HG03457 (cell line): ENCODE data around the gene CYTH3.
"Not testable (repeated sequence)": the region's sequence is repeated elsewhere in the genome, so short reads cannot be mapped to it uniquely, and the experiment has no call there.

Source experiments
- ATAC-seq: cut with Tn5 transposase; IDR thresholded peaks from one replicate; pipeline ENCODE4 v1.9.1; 2021; ENCODE audit warnings: moderate number of reproducible peaks; ENCODE audit not compliant: unreplicated experiment

CYTH3 gene

DNA sequence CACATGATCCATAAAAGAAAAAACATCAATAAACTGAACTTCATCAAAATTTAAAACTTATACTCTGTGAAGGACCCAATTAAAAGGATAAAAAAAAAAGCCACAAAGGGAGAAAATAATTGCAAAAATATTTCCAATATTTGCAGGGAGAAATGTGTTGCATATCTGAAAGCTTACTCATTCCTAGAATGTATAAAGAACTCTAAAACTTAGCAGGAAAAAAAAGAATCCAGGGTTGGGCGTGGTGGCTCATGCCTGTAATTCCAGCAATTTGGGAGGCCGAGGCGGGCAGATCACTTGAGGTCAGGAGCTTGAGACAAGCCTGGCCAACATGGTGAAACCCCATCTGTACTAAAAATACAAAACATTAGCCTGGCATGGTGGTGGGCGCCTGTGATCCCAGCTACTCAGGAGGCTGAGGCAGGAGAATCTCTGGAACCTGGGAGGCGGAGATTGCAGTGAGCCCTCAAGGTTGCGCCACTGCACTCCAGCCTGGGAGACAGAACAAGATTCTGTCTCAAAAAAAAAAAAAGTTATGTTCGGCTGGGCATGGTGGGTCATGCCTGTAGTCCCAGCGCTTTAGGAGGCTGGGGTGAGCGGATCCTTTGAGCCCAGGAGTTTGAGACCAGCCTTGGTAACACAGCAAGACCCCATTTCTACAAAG is 11.1 kb upstream of the CYTH3 start:
- not testable (repeated sequence) for ATAC-seq

DNA sequence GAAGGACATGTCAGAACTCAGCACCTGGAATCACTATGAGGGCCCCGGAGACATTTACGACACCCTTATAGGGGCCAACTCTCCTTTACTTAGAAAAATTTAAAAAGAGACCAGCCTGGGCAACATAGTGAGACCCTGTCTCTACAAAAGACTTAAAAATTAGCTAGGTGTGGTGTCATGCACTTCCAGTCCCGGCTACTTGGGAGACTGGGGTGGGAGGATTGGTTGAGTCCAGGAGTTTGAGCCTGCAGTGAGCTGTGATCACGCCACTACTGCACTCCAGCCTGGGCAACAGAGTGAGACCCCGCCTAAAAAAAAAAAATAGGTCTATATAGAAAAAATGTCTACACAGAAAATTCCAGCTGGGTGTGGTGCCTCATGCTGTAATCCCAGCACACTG is 7.5 kb upstream of the CYTH3 start:
- ATAC-seq, result no peak

DNA sequence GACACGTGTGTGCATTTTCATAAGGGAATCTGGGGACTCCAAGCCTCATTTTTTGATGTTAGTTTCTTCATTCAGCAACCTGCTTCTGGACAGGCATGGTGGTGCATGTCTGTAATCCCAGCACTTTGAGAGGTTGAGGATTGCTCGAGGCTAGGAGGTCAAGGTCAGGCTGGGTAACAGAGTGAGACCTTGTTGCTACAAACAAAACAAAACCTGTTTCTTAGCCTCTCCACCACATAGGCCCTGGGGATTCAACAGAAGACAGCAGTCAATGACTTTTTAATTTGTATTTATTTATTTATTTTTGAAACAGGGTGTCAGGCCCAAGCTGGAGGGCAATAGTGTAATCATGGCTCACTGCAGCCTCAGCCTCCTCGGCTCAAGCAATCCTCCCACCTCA is 6.9 kb upstream of the CYTH3 start:
- no peak for ATAC-seq

DNA sequence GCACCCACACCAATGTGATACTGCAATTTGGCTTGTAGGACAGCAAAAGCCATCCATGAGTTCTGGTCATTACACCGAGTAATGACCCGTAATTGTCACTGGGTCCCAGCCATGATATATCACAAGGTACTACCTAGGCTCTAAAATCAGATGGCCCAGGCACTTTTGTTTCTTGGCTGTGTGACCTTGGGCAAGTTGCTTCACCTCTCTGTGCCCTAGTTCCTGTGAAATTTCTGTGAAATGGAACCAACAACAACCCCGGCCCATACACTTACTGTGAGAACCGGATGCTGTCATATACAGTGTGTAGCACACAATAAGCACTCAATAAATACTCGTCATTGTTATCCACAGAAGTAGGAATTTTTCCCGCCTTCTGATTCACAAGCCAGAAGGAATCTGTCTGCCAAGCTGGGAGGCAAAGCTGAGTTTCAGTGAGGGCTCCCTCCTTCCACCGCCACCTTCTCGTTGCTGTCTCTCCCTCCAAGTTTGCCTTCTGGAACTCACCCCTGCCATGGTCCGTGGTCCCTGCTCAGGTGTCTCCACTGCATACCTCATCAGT is 6.4 kb upstream of the CYTH3 start:
- no peak for ATAC-seq

DNA sequence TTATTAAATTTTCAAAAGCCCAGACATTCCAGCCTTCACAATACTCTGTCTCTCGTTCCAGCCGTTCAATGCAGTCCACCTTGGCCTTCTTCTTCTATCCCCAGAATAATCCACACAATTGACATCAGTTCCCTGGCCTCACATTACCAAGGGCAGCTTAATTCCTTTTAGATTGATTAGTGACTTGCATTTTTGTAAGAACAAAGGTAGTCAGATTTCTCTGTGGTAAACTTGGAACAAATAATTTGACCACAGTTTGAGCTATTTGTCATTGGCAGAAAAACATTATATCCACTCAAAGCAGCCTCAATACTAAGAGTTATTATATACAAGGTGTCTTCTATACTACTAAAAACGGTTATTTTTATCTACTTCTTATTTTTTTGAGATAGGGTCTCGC is 5.1 kb upstream of the CYTH3 start:
- ATAC-seq, result no peak

GRCh38 chr7:6276911-6277408 is 4.5 kb upstream of the CYTH3 start:
- ATAC-seq, result no peak

GRCh38 chr7:6274743-6275142 is 2.3 kb upstream of the CYTH3 start:
- no peak for ATAC-seq

DNA sequence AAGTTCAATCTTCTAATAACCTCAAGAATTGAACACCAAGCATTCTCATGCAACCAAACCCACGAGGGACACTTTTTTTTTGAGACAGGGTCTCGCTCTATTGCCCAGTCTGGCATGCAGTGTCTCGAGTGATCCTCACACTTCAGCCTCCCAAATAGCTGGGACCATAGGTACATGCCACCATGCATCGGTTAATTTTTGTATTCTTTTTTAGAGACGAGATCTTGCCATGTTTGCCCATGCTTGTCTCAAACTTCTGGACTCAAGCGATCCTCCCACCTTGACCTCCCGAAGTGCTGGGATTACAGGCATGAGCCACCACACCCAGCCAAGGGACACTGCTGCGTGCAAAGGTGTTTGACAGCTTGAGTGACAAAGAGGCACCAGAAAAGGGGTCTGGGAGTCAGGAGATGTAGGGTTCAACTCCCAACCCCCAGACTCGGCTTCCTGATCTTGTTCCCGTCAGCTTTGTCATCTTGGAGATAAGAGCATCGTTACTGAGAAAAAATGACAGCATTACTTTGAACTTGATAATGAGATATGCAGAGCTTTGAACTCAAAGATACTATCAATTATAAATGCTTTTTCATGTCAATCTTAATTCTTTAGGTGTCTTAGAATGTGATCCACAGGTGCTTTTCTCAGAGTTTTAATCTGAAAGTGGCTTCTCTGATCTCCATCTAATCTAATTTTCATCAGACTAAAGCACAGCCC is 1.6 kb upstream of the CYTH3 start:
- ATAC-seq, result no peak

- ATAC-seq, result no peak
These were observed 985 bp upstream of the CYTH3 start for GRCh38 chr7:6273380-6273837.

DNA sequence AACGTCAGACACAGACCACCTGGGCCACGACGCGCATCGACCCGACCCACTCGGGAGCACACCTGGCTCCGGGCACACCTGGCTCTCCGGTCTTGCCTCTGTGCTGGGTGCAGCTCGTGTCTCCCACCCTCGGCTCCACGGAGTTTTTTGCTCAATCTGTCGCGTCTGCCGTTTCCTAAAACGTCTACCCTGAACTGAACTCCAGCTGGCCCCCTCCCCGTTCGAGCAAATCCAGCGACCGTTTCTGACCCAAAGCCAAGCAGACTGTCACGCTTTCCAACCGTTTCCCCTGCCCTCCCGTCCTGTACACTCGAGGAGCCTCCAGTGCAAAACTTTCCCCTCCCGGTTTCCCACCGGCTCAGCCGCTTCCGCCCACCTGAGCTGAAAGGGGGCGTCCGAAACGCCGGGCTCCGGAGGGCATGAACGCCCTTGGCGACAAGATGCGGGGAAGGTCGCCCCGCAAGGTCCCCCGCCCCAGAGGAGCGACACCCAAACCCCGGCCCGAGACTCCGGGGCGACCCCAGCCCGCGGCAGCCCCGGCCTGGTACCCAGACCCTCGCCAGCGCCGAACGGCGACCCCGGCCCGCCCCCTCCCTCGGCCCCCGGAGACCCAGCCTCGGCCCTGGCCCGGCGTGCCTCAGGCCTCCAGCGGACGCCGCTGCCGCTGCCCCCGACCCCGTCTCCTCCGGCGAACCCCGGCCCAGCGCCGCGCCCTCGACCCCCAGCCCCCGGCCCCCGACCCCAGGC is 557 bp downstream of the CYTH3 start:
- ATAC-seq, result no peak

DNA sequence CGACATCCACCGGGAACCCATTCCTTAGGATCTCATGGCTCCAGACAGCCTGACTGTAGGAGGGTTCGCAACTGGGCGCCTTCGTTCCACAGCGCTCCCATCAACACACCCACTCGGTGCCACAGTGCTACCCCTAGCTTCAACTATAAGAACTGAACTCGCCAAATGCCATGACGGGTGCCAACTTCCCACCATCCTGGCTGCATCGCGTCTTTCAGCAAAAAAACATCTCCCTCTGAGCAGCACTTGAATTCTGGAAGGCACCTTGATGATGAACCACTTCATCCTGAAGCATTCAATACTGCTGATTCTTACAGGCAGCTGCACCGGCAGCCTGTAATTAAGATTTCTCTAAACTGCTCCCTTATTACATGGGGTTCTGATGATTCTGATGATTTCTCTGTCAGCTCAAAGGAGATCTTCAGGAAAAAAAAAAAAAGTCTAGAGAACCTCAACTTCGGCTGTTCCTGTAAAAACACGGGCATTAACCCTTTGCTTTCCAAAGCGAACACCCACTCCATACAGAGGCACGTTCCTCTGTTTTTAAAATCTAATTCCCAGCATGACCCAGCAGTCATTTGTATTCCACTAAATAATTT is 1.3 kb downstream of the CYTH3 start:
- no peak for ATAC-seq

- ATAC-seq, result no peak
These were observed 2.9 kb downstream of the CYTH3 start for GRCh38 chr7:6269527-6269926.

DNA sequence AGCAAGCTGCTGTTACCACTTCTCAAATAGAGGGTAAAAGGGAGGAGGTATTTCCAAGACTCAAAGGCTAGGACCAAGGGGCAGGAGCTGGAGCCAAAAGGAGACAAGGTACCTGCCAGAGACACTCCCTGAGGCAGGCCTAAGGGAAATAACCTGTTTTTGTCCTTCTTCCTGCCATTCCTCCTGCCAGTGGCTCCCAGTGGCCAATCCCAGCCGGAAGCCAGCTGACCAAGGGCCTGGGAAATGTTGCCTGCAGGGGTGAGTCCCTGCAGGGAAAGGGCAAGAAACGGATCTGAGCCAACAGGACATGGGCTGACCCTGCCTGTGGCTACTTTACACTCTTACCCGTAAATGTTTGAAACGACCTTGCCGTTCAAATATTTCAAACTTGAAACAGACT is 3.5 kb downstream of the CYTH3 start:
- ATAC-seq, result no peak

DNA sequence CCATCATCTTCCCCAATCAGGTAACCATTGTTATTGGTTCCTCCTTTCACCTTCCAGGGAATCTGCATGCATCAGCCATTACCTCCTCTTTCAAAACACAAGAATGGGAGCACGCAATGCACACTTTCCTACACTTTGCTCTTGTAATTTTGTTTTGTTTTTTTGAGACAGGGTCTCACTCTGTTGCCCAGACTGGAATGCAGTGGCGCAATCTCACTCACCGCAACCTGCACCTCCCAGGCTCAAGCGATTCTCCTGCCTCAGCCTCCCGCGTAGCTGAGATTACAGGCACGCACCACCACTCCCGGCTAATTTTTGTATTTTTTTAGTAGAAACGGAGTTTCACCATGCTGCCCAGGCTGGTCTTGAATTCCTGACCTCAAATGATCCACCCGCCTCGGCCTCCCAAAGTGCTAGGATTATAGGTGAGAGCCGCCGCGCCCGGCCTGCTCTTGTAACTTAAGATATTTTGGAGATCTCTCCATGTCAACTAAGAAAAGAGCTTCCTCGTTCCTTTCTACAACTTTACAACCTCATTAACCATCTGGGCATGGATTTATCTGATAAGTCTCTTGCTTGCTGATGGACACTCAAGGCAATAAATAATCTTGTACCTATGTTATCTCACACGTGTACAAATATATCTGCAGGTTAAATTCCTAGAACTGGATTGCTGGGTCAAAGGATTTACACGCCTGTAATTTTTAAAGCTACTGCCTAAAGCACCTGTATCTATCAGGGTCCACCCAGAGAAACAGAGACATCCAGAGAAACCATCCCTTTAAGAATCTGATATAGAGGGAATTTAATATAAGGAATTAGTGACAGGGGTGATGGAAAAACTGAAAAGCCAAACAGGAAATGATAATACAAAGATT is 4.2 kb downstream of the CYTH3 start:
- no peak for ATAC-seq

DNA sequence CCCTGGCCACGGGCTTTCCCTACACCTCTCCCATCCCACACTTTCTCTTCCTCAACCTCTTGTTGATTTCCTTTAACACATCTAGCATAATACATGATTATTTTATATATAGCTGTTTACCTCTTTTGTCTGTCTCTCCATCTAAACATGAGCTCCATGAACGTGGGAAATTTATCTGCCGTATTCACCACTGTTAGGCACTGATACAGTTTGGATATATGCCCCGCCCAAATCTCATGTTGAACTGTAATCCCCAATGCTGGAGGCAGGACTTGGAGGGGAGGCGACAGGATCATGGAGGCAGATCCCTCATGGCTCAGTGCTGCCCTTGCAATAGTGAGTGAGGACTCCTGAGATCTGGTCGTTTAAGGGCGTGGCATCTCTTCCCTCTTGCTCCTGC is 5.7 kb downstream of the CYTH3 start:
- no peak for ATAC-seq

DNA sequence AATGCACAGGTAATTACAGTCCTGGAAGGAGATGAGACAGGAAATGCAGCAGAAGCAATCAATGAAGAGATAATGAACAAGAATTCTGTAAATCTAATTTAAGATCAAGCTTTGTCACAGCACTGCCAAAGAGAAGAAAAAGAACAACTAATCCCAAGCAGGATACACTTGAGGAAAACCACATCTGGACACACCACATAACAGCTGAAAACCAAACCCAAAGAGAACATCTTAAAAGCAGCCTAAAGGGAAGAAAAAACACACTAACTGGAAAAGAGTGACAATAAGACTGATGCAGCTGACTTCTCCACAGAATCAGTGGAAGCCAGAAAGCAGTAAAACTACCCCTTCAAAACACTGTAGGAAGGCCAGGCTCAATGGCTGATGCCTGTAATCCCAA is 10.2 kb downstream of the CYTH3 start:
- no peak for ATAC-seq

DNA sequence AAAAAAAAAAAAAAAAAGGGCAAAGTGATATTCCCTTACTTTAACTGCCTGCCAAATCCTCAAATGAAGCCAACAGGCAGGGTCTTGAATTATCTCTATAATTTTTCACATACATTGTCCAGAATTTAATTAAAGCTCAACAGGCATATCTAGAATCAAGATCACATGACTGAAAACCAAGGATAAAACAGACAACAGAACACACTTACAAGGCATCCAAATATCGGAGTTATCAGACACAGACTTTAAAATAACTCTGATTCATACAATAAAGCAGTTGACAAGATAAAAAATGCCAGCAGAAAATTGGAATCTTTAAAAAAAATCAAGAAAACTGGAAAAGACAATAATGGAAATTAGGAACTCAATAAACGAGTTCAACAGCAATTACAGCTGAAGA is 10.7 kb downstream of the CYTH3 start:
- no peak for ATAC-seq

GRCh38 chr7:6260291-6261187 is 11.9 kb downstream of the CYTH3 start:
- ATAC-seq, result no peak

- ATAC-seq, result no peak
These were observed 13.2 kb downstream of the CYTH3 start for GRCh38 chr7:6259257-6259656.
